ENCODE results near the gene ZNF217.
"Not testable (repeated sequence)": the region's sequence is repeated elsewhere in the genome, so short reads cannot be mapped to it uniquely, and the experiment has no call there.

ZNF217 gene

GRCh38 chr20:53530440-53530839 is 63.2 kb downstream of the ZNF217 start:
- DNase-seq (ENCODE audit: low read depth in 2 of 2) = no peak

GRCh38 chr20:53529658-53530057 is 64.0 kb downstream of the ZNF217 start:
- DNase-seq (ENCODE audit: low read depth in 2 of 2) = no peak

- DNase-seq (ENCODE audit: low read depth in 2 of 2) = no peak
These were observed 66.4 kb downstream of the ZNF217 start for GRCh38 chr20:53527196-53527595.

GRCh38 chr20:53524589-53525312 is 68.9 kb downstream of the ZNF217 start:
- no peak for DNase-seq (ENCODE audit: low read depth in 2 of 2)

- not testable (repeated sequence) for DNase-seq (ENCODE audit: low read depth in 2 of 2)
These were observed 70.0 kb downstream of the ZNF217 start for GRCh38 chr20:53523615-53524014.

- no peak for DNase-seq (ENCODE audit: low read depth in 2 of 2)
These were observed 70.9 kb downstream of the ZNF217 start for GRCh38 chr20:53522696-53523095.

- no peak for DNase-seq (ENCODE audit: low read depth in 2 of 2)
These were observed 71.6 kb downstream of the ZNF217 start for GRCh38 chr20:53522026-53522425.

GRCh38 chr20:53521421-53521820 is 72.2 kb downstream of the ZNF217 start:
- DNase-seq (ENCODE audit: low read depth in 2 of 2) = not testable (repeated sequence)

GRCh38 chr20:53517146-53517545 is 76.5 kb downstream of the ZNF217 start:
- no peak for DNase-seq (ENCODE audit: low read depth in 2 of 2)
